Astrocyte of the spinal cord (primary cell): ENCODE data around the gene LAMB1.
"Not testable (repeated sequence)": the region's sequence is repeated elsewhere in the genome, so short reads cannot be mapped to it uniquely, and the experiment has no call there.

Source experiments
- DNase-seq: peaks from one replicate; pipeline ENCODE4 v3.0.0; 2011; ENCODE audit warnings: low read depth, low spot score
- H3K4me3 ChIP-seq: 2 replicates; pipeline ENCODE4 v1.5.1; 2011; ENCODE audit warnings: low read depth, mild to moderate bottlenecking, low read length, moderate library complexity
- CTCF ChIP-seq: IDR thresholded peaks from 2 replicates; pipeline ENCODE4 v1.5.1; 2012; ENCODE audit warnings: low read depth, mild to moderate bottlenecking, low read length, inconsistent platforms
- in situ Hi-C: cut with HindIII; loops from 2 replicates; pipeline ENCODE4 v1.10.0; 2017; ENCODE audit warnings: low sequenced_read_pairs

The LAMB1 gene

GRCh38 chr7:107891636-107892366 lies 111.2 kb downstream of the LAMB1 start:
- in situ Hi-C loops = no loop called here
- TF ChIP-seq CTCF = no peak
- H3K4me3 ChIP-seq = peak overlapping the region; percentile 84
- DNase-seq = no peak

GRCh38 chr7:107890962-107891635 lies 111.9 kb downstream of the LAMB1 start, which contains the start of gene DLD:
Gene DLD (plus strand): TSS chr7:107891183. CDS start chr7:107891251, 68 bp downstream.
- in situ Hi-C loops = no loop called here
- H3K4me3 ChIP-seq = peak within 1 kb of the TSS; percentile 84
- TF ChIP-seq CTCF = no peak
- peak; percentile 95 for DNase-seq

DNA sequence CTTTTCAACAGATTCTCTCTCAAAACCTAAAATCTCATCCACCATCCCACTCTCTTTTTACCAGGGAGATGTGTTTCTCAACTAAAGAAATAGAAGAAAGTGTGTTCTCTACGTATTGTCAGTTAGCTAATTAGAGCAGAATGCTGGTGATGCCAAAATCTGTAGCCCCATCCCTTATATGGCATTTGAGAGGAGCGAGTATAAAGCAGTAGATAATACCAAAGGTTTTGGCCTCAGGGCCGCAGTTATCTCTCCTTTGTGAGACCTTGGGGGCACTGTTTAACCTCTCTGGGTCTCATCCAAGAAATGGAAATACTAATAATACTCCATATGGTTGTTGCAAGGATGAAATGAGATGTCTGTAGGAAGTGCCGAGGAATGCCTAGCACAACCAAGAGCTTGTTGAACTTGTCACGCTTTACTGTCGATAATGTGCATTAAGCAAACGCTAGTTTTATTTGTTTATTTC lies 112.4 kb downstream of the LAMB1 start:
- H3K4me3 ChIP-seq = peak overlapping the region; percentile 84
- no peak for TF ChIP-seq CTCF
- no peak for DNase-seq
- in situ Hi-C loops = no loop called here

DNA sequence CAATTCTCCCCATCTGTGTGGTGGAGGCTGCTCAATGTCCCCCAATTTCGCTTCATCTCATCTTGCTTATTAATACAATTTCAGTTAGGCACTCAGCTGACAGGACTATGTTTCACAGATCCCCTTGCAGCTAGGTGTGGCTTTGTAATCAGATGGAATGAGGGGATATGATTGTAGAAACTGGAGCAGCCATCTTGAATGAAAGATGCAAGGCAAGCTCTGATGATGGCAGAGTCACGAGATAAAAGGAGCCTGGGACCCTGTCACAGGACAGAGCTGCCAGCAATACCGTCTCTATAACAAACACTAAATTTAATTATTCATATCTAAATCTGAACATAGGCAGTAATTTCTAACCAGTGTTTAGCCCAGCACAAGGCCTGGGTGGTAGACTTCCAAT lies 113.0 kb downstream of the LAMB1 start:
- no peak overlapping the region for H3K4me3 ChIP-seq
- in situ Hi-C loops = no loop called here
- DNase-seq = no peak
- no peak for TF ChIP-seq CTCF

GRCh38 chr7:107887827-107888226 lies 115.1 kb downstream of the LAMB1 start:
- in situ Hi-C loops, H3K4me3 ChIP-seq, DNase-seq: not testable (repeated sequence)

- no peak overlapping the region for H3K4me3 ChIP-seq
- in situ Hi-C loops = no loop called here
- DNase-seq = no peak
- TF ChIP-seq CTCF = no peak
Measured at GRCh38 chr7:107884066-107884818, 118.7 kb downstream of the LAMB1 start.
